ENCODE data around the gene LCAT.
"Not testable (repeated sequence)": the region's sequence is repeated elsewhere in the genome, so short reads cannot be mapped to it uniquely, and the experiment has no call there.

The LCAT gene

DNA sequence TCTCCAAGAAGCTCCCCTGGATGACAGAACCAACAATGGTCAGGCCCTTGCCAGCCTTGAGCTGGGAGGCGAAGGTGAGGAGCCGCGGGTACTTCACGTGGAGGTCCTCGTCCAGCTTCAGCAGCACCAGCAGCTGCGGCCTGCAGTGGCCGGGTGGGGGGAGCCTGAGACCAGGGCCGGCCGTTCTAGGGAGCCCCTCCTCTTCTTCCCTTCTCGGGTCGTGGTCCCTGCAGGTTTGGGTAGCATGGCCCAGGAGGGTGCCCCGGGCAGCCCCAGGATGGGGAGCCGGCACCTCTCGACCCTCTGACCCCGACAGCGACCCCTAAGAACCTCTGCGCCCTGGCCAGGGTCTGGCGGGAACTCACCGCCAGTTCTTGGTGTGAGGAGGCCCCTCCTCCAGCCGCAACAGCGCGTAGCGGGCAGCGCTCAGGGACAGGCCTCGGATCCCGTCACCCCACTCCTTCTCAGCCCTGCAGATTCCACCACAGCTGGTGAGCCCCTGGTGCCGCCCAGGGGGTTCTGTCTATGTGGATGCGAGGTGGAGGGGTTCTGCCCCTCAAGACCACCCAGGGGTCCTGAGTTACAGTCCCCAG is 3.1 kb upstream of the LCAT start:
- no peak for DNase-seq

DNA sequence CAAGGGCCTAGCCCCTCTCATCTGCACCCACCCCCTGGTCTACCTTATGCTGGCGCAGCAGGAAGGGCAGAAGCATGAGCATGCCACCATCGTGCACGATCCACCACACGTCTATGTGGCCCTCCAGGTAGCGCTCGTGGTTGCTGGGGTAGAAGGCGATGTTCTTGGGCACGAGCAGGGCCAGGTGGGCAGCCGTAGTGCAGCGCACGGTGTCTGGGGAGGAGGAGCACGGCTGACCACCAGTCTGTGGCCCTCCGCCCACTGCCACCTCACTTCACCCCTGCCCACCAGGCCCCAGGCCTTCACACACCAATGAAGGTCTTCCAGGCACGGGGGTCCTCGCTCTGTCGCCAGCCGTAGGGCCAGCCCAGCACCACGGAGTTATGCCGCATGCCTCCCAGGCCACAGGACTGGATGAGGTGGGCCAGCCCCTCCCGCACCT is 2.2 kb upstream of the LCAT start:
- DNase-seq: no peak

- DNase-seq: no peak
Measured at GRCh38 chr16:67945392-67945933, 1.5 kb upstream of the LCAT start.

DNA sequence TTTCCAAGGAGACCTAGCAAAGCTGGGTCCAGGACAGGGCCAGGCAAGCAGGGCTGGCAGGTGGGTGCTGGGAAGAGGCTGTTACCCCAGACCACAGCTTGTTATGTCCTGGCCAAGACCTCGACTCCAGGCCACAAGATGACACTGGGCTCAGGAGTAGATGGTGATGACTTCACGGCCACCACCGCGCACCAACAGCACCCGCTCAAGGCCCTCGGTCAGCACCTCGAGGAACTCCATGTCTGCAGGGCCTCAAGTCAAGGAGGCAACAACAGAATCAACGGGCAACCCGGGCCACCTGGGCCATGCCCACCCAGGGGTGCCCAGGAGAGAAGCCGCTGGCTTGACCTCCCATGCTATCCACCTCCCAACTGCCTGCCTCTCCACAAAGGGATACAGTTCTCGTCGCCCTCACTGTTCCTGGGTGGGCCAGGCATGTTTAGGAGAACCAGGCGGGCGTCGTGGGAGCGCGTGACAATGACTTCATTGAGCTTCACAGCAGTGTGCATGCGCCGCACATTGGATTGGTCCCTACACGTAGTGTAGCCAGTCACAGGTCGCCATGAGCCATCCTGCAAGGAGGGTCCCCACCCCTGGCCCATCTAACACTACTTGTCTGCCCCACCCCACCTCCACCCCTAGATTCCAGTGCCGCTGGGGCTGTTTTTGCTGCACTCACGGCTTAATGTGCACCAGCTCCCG is 921 bp upstream of the LCAT start:
- DNase-seq: no peak

- DNase-seq: no peak
Measured at GRCh38 chr16:67943256-67943618, 683 bp downstream of the LCAT start.

DNA sequence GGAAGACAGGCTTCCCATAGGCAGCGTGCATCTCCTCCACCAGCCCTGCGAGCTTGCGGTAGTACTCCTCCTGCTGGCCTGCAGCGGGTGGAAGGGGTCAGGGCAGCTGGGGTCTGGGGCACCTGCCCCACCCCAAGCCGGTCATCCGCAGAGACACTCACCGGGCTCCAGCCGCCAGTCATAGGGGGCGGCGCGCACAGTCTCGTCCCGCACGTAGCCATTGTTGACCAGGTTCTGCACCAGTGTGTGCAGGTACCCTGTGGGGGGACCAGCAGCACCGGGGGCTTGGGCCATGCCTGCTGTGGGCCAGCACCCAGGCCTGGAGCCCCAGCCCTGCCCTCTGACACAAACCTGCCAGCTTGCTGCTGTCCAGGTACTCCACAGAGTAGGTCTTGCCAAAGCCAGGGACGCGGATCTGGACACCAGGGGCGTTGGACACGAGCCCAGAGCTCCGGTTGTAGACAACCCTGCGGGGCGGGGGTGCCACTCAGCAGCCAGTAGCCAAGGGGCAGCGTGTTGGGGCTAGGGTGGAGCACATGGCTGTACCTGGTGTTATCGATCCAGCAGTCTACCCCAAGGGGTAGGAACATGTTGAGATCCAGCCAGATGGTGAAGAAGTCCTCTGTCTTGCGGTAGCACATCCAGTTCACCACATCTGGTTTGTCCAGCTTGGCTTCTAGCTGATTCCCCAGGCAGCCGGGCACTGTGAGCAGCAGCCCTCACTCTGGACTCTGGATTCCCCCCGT is 1.2 kb downstream of the LCAT start:
- no peak for DNase-seq

- no peak for DNase-seq
Measured at GRCh38 chr16:67942200-67942509, 1.8 kb downstream of the LCAT start.

DNA sequence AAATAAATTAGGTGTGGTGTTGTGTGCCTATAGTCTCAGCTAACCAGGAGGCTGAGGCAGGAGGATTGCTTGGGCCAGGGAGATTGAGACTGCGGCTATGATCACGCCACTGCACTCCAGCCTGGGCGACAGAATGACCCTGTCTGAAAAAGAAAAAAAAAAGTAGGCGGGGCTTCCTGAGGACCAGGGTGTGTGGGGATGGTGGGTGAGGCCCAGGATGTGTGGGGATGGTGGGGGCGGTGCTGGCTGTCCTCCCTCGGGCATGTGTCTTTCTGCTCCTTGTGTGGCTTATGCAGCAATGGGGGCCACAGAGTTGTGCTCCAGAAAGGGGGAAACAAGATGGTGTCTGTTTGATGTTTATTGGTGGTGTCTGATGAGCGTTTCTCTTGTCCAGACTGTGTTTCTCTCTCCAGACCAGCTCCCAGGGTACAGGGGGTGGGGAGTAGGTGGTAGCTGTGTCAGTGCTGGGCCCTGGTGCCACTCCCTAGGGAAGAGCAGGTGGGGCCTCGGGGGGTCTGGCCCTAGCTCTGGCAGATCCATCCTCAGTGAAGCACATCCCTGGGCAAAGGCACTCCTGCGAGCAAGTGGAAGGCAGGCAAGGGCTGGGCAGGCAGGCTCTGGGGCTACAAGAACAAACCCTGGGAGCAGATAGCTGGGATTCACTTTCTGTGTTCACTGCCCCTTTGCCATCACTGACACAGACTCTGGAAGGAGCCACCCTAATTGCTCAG is 2.3 kb downstream of the LCAT start:
- no peak for DNase-seq

GRCh38 chr16:67940446-67941089 is 3.4 kb downstream of the LCAT start:
- DNase-seq: no peak

DNA sequence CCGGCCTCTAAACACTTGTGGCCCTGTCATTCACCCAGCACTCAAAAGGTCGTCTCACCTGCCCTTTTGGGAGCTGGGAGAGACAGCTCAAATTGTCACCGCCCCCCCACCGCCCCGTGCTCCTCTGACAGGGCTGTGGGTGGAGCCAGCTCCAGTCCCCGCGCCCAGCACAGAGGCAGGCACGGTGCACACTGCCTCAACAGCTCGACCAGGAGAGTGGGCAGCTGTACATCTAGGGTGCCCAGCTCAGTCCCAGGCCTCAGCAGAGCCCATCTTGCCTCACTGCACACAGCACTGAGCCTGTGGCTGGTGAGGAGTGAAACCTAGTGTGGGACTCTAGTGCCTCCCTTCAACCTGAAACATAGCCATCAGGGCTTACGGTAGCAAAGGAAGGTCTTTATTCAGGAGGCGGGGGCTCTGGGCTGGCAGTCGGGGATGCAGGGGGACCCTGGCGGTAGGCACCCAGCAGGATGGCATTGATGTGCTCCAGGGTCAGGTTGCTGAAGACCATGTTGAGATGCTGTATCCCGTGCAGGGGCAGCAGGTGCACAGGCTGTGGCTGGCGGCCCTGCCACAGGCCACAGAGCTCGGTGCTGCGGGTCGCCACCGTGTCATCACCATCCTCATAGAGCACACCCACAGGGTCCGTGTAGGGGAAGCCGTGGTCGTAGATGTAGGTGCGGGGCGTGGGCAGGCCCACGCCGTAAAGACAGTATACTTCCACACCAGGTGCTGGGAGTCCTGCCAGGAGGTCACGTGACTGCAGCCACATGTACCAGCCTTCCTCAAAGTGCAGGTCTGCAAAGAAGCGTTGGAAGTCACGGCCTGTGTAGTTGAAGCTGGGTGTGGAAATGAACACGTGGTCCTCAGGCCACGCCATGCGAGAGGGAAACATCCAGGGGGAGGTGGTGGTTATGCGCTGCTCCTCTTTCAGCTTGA is 4.1 kb downstream of the LCAT start:
- DNase-seq: no peak

DNA sequence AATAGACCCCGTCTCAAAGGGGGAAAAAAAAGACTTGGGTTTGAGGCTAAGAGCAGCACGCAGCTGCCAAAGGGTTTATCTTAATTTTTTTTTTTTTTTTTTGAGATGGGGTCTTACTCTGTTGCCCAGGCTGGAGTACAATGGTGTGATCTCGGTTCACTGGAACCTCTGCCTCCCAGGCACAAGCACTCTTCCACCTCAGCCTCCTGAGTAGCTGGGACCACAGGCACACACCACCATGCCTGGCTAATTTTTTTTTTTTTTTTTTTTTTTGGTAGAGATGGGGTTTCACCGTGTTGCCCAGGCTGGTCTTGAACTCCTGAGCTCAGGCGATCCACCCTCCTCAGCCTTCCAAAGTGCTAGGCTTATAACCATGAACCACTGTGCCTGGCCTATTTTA is 6.2 kb downstream of the LCAT start:
- not testable (repeated sequence) for DNase-seq

- DNase-seq: no peak
Measured at GRCh38 chr16:67936880-67937605, 6.9 kb downstream of the LCAT start.

GRCh38 chr16:67936124-67936879 is 7.6 kb downstream of the LCAT start, which contains the start of gene PSMB10:
PSMB10 (minus strand) TSS chr16:67936850; CDS start chr16:67936749, 101 bp downstream.
- no peak for DNase-seq

DNA sequence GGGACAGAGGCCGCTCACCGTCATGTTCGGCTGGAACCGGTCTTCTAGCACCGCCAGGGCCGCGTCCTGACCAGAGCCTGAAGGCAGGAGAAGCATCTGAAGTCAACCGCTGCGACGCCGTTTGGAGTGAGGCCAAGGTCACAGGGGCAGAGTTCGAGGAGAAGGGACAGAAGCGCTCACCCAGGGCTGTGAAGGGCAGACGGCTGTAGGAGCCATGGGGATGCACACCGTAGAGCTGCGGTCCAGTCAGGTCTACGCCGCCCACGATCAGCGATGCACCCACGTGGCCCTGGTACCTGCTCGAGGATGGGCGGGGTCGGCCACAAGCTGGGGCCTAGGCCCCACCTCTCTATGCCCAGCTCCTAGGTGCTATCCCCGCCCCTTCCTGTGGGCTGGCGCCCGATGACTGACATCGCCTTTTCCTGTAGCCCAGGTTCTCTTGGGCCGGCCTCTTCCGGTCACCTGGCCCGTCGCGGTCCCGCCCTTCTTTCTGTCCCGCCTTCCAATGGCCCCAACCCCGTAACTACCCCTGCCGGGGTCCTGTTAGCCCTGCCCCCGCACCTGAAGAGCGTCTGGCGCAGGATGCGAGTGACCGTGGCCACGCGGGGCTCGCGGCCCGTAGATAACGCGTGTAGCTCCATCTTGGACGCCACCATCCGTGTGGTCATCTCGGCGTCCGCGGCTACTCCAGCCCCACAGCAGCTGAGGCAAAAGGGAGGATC is 8.4 kb downstream of the LCAT start:
- DNase-seq: peak; percentile 69

DNA sequence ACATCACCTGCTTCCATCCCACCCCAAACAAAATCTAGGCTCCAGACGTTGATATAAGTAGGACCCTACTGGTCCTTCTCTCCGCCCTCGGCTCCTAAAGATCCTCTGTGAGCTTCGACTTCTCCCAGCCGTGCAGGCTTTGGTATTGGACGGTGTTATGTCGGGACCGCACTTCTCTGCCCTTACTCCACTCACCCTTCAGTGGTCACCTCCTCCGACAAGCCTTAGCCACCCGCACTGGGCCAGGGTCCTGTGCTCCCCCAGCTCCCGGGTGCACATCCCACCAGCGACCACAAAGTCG is 8.9 kb downstream of the LCAT start:
- no peak for DNase-seq

DNA sequence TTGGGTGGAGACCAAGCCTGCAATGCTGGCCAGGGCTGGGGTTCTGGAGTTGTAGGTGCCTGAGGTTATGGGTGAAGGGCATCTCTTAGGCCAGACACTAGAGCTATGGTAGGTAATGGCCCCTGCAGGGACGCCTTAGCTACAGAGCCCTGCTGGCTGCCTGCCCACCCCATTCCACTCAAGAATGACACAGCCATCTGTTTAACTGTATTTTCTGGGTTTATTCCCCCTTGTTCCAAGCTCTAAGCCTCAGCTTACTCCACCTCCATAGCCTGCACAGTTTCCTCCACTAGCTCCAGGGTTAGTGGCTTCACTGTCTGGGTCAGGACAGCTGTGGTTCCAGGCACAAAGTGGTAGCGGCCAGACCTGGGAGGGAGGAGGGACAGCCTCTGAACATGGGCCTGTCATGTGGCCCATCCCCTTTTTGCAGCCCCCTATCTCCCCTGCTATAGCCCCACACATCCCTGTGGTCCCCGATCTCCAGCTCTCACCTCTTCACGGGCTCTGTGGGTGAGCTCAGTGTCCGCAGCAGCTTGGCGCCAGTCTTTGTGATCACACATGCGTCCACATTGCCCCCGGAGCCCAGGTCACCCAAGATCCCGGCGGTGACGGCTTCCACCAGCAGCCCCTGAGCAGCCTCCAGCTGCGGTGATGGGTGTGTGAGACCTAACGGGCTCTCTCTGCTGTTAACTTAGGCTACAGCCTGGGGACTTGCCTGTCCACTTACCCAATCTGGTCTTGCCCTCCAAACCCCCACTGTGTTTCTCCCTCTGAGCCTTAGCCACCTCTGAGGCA is 9.4 kb downstream of the LCAT start:
- no peak for DNase-seq

DNA sequence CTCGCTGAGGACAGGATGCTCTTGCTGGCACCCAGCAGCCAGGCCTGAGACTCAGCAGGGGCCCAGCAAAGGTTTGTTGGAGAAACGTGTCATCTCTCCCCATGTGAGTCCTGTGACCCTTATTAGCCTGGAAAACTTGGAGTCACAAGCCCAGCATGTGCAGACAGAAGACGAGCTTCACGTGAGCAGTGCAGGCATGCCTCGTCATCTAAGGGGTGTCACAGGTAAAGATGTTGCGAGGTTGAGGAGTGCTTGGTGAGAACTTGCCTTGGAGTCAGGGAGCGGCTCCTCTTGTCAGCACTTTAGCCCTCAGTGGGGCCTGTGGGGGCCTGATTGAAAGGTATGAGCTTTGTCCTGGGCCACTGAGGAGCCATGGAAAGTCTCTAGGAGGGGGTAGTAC is 10.1 kb downstream of the LCAT start:
- DNase-seq: no peak

DNA sequence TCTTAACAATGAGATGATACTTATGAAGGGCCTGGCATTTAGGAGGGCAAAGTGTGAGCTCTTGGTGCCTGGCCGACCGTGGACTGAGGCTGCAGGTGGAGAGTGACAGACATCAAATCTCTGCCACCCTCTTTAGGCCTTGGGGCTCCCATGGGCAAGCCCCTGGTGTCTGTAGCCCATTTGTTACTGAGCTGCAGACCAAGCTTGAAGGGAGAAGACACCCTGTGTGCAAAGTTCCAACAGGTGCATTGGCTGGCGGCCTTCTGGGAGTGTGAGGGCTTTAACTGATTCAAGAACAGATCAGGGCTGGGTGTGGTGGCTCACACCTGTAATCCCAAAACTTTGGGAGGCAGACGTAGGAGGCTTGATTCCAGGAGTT is 11.5 kb downstream of the LCAT start:
- no peak for DNase-seq
